Right lobe of liver (tissue), 4 donors: Measurements from ENCODE around the gene EVC.

Source experiments
- CTCF ChIP-seq, 4 donors: fragments of 200-600 bp in 3 of 4; fragments of 450-650 bp in 1 of 4; IDR thresholded peaks; one replicate each; pipeline versions ENCODE4 v1.5.1 to v1.8.0; 2016 to 2022; ENCODE audit warnings: antibody characterized with exemption in 4 of 4, mild to moderate bottlenecking in 2 of 4
- POLR2A ChIP-seq: fragments of 450-650 bp; IDR thresholded peaks from one replicate; pipeline ENCODE4 v1.6.1; 2017; ENCODE audit warnings: antibody characterized with exemption, mild to moderate bottlenecking
- donor health status: DM: no; HTN: no; CAD: no.
- donor health status: DM: no; HTN: no; CAD: no.
- donor health status: DM: no; HTN: yes; CAD: no.

GRCh38 chr4:5823542-5824211, 112.7 kb downstream of the EVC start:
- TF ChIP-seq CTCF (IDR thresholded peaks at IDR 0.05) (no peak), POLR2A (no peak)
